Peyer's patch (tissue), 4 donors: ENCODE measurements around the gene PDGFB. TPM values are rescaled to one million over a fixed set of nuclear protein-coding genes. Genes with fewer than 3 reads are reported as not detected.

Experiments used
- DNase-seq, 3 donors: peaks; one replicate each; pipeline ENCODE4 v3.0.0-alpha.2; 2017 to 2019
- H3K27ac ChIP-seq, 4 donors: fragments of 200-600 bp; sonication (generic); one replicate each; pipeline ENCODE4 v1.5.1; 2016 to 2019
- H3K27me3 ChIP-seq, 2 donors: fragments of 200-600 bp; sonication (generic); one replicate each; pipeline ENCODE4 v1.5.1; 2019
- H3K36me3 ChIP-seq, 3 donors: fragments of 200-600 bp; sonication (generic); one replicate each; pipeline ENCODE4 v1.5.1; 2016 to 2019
- H3K4me1 ChIP-seq, 4 donors: fragments of 200-600 bp; sonication (generic); one replicate each; pipeline ENCODE4 v1.5.1; 2016 to 2019
- H3K4me3 ChIP-seq, 4 donors: fragments of 200-600 bp; sonication (generic); 1 replicate in 3 of 4; 2 replicates in 1 of 4; pipeline ENCODE4 v1.5.1; 2016 to 2019; ENCODE audit warnings: mild to moderate bottlenecking in 1 of 4
- H3K9me3 ChIP-seq, 4 donors: fragments of 200-600 bp; sonication (generic); one replicate each; pipeline ENCODE4 v1.5.1; 2016 to 2019; ENCODE audit warnings: mild to moderate bottlenecking in 1 of 4
- CTCF ChIP-seq, 6 experiments: fragments of 450-650 bp in 4 of 6; fragments of 200-600 bp in 2 of 6; sonication (generic) in 1 of 6; IDR thresholded peaks; one replicate each; pipeline ENCODE4 v1.5.1; 2017 to 2019; ENCODE audit warnings: antibody characterized with exemption in 6 of 6, mild to moderate bottlenecking in 3 of 6, moderate library complexity in 1 of 6
- POLR2A ChIP-seq, 2 donors: fragments of 450-650 bp; IDR thresholded peaks; one replicate each; pipeline ENCODE4 v1.5.1; 2017; ENCODE audit warnings: antibody characterized with exemption in 2 of 2, mild to moderate bottlenecking in 2 of 2, moderate library complexity in 2 of 2
- total RNA-seq, 4 donors: library from RNA; depleted of rRNA; stranded (reverse); fragments of >200 nt; gene quantifications; one replicate each; pipeline ENCODE4 v1.1.0, GENCODE V29; 2016

PDGFB gene
- total RNA-seq, 4 donors from 2014 or later = 1.8 to 10.7 (median 3.8) TPM

GRCh38 chr22:39280250-39280649, 35.5 kb upstream of the PDGFB start:
- Histone ChIP-seq H3K27me3 (no peaks in the 10 kb centered on the region), H3K9me3 (peaks cover 0 to 5% (median 2%) of the 10 kb centered on the region in 4 donors), H3K27ac (no peak overlapping the region), H3K4me1 (peaks cover 0 to 9% (median 0%) of the 10 kb centered on the region in 4 donors), H3K36me3 (no peaks in the 10 kb centered on the region), H3K4me3 (no peak overlapping the region)
- no peak for DNase-seq
- TF ChIP-seq POLR2A (IDR thresholded peaks at IDR 0.05) (no peak), CTCF (IDR thresholded peaks at IDR 0.05) (no peak)

DNA sequence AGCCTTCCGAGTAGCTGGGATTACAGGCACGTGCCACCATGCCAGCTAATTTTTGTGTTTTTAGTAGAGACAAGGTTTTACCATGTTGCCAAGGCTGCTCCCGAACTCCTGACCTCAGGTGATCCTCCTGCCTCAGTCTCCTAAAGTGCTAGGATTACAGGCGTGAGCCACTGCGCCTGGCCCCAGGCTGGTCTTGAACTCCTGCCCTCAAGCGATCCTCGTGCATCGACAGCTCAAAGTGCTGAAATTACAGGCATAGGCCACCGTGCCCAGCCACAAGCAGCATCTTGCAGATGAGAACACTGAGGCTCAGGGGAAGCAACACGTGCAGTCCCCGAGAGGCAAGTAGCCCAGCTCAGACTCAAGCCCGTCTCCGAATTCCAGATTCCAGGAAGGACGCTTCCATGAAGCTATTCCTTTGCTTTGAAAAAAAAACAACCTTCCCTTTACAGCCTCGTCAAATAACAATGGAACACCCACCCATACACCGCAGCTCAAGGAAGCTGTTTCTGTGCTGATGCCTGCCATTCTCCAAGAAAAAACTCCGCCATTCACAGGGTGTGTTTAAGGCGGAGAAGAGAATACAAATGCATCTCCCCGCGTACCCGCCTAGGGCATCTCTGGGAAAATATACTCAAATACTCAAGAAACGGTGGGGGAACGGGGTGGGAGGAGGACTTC, 34.5 kb upstream of the PDGFB start:
- Histone ChIP-seq H3K27ac (no peak overlapping the region), H3K27me3 (no peaks in the 10 kb centered on the region), H3K4me3 (no peak overlapping the region), H3K4me1 (peaks cover 0 to 9% (median 0%) of the 10 kb centered on the region in 4 donors), H3K36me3 (no peaks in the 10 kb centered on the region), H3K9me3 (peaks cover 0 to 4% (median 0%) of the 10 kb centered on the region in 4 donors)
- no peak for DNase-seq
- no peak for TF ChIP-seq CTCF (IDR thresholded peaks at IDR 0.05)
- no peak for TF ChIP-seq POLR2A (IDR thresholded peaks at IDR 0.05)

DNA sequence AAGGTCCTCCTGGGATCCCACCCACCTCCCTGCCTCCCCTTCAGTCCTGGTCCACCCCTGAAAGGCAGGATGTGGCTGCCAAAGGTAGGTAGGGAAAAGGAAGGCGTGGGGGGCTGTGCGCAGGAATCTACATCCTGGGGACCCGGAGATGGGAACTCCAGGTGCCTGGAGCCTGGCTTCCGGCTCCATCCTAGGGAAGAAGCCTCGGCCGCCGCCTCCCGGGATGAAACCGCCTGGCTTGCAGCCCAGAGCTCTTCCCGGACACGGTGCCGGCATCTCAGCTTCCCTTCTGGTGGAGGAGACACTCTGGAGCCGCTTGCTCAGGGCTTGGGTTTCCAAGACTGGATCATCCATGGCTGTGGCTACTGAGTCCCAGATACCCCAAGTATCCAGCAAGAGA, 33.3 kb upstream of the PDGFB start:
- Histone ChIP-seq H3K9me3 (peaks cover 0 to 4% (median 0%) of the 10 kb centered on the region in 4 donors), H3K27ac (no peak overlapping the region), H3K4me1 (peaks cover 0 to 4% (median 0%) of the 10 kb centered on the region in 4 donors), H3K27me3 (no peaks in the 10 kb centered on the region), H3K4me3 (no peak overlapping the region), H3K36me3 (no peaks in the 10 kb centered on the region)
- TF ChIP-seq CTCF (IDR thresholded peaks at IDR 0.05) = no peak
- TF ChIP-seq POLR2A (IDR thresholded peaks at IDR 0.05) = no peak
- no peak for DNase-seq

DNA sequence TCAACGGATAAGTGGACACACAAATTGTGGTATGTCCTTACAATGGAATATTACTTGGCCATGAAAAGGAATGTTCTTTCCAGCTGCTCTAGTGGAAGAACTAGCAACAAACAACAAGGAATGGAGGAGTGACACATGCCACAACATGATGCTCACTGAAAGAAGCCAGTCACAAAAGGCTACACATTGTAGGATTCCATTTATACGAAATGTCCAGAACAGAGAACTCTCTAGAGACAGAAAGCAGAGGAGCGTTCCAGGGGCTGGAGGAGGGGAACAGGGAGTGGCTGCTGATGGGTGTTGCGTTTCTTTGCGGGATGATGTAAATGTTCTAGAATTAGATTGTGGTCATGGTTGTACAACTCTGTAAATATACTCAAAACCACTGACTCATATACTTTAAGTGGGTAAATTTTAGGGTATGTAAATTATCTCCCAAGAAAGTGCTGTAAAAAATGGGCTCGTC, 32.4 kb upstream of the PDGFB start:
- no peaks in the 10 kb centered on the region for H3K36me3 ChIP-seq
- no peak for TF ChIP-seq POLR2A (IDR thresholded peaks at IDR 0.05)
- no peak for TF ChIP-seq CTCF (IDR thresholded peaks at IDR 0.05)
- H3K9me3 ChIP-seq = peaks cover 0 to 4% (median 0%) of the 10 kb centered on the region in 4 donors
- no peak for DNase-seq
- no peaks in the 10 kb centered on the region for H3K4me1 ChIP-seq
- no peaks in the 10 kb centered on the region for H3K27me3 ChIP-seq
- H3K4me3 ChIP-seq = no peak overlapping the region
- no peak overlapping the region for H3K27ac ChIP-seq

DNA sequence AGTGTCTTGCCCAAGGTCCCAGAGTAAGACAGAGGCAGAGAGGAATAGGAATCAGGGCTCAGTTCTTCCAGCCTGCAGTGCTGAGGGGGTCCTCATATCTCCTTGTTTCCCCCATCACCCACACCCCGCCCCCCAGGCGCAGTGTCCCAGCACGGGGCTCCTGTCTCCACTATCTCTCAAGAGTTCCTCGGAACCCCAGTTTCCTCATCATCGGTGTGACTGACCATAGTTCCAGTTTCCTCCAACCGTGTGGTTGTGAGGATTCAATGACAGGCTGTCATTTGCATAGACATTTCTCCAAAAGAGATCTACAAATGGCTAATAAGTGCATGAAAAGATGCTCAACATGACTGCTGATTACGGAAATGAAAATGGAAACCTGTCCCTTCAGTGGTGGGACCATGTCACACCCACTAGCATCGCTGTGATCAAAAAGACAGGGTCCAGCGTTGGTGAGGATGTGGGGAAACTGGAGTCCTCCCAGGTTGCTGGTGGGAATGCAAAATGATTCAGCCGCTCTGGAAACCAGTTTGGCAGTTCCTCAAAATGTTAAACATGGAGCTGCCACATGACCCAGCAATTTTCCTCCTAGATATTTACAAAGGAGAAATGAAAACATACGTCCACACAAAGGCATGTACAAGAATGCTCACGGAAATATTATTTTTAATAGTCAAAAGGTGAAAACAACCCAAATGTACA, 31.8 kb upstream of the PDGFB start:
- Histone ChIP-seq H3K27ac (no peak overlapping the region), H3K36me3 (no peaks in the 10 kb centered on the region), H3K4me3 (no peak overlapping the region), H3K9me3 (peaks cover 0 to 4% (median 0%) of the 10 kb centered on the region in 4 donors), H3K27me3 (no peaks in the 10 kb centered on the region), H3K4me1 (no peaks in the 10 kb centered on the region)
- TF ChIP-seq POLR2A (IDR thresholded peaks at IDR 0.05) (no peak), CTCF (IDR thresholded peaks at IDR 0.05) (no peak)
- no peak for DNase-seq
